ENCODE measurements around the gene PACS1. TPM values are rescaled to one million over a fixed set of nuclear protein-coding genes. Genes with fewer than 3 reads are reported as not detected.

PACS1 gene
- total RNA-seq, 1 experiment from 2014 or later: 91.8 TPM

DNA sequence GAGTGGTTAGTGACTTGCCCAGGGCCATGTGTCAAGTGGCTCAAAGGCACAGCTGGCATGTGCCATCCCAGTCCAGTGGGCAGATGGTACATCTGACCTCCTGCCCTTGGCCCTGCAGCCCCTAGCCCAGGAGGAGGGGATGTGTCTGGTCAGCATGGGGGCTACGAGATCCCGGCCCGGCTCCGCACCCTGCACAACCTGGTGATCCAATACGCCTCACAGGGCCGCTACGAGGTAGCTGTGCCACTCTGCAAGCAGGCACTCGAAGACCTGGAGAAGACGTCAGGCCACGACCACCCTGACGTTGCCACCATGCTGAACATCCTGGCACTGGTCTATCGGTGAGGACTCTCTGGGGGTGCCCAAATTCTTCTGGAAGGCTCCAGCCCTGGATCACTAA lies 192.6 kb downstream of the PACS1 start:
- H3K4me3 ChIP-seq (ENCODE audit: low read depth in 2 of 2, low read length in 2 of 2): no peak overlapping the region
- H3K27me3 ChIP-seq (ENCODE audit: control insufficient read depth, insufficient read depth, low read length): no peaks in the 10 kb centered on the region
- H3K4me1 ChIP-seq (ENCODE audit: control insufficient read depth, insufficient read depth, low read length): peaks cover 16% of the 10 kb centered on the region
- no peak for DNase-seq (ENCODE audit: low read depth, low spot score)
- BruUV-seq (replicated peaks): no TSS peak
- TF ChIP-seq TCF7L2 (IDR thresholded peaks at IDR 0.05; ENCODE audit: low read depth, low read length): no peak
- no peak for TF ChIP-seq CTCF (IDR thresholded peaks at IDR 0.05)
- TF ChIP-seq, protein P1, sequence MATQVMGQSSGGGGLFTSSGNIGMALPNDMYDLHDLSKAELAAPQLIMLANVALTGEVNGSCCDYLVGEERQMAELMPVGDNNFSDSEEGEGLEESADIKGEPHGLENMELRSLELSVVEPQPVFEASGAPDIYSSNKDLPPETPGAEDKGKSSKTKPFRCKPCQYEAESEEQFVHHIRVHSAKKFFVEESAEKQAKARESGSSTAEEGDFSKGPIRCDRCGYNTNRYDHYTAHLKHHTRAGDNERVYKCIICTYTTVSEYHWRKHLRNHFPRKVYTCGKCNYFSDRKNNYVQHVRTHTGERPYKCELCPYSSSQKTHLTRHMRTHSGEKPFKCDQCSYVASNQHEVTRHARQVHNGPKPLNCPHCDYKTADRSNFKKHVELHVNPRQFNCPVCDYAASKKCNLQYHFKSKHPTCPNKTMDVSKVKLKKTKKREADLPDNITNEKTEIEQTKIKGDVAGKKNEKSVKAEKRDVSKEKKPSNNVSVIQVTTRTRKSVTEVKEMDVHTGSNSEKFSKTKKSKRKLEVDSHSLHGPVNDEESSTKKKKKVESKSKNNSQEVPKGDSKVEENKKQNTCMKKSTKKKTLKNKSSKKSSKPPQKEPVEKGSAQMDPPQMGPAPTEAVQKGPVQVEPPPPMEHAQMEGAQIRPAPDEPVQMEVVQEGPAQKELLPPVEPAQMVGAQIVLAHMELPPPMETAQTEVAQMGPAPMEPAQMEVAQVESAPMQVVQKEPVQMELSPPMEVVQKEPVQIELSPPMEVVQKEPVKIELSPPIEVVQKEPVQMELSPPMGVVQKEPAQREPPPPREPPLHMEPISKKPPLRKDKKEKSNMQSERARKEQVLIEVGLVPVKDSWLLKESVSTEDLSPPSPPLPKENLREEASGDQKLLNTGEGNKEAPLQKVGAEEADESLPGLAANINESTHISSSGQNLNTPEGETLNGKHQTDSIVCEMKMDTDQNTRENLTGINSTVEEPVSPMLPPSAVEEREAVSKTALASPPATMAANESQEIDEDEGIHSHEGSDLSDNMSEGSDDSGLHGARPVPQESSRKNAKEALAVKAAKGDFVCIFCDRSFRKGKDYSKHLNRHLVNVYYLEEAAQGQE (IDR thresholded peaks at IDR 0.05; ENCODE audit: insufficient read depth in 1 of 2, low read depth in 2 of 2, low read length in 1 of 2): no peak
- TF ChIP-seq SIN3A (IDR thresholded peaks at IDR 0.05; ENCODE audit: borderline replicate concordance, insufficient read depth, low read depth, low read length): no peak
- no peak for TF ChIP-seq POLR2AphosphoS5 (IDR thresholded peaks at IDR 0.05; ENCODE audit: low read depth, low read length)
- ChIA-PET POLR2A (no interaction called here), CTCF (interaction anchor here (0.6 kb wide), 1 partner anchor 436 kb away, joined by 3 read pairs; no protein-coding TSS in a partner anchor)
- no peaks in the 10 kb centered on the region for H3K9me3 ChIP-seq (ENCODE audit: control insufficient read depth, insufficient read depth, low read depth, low read length)
- ATAC-seq: no peak
- H3K27ac ChIP-seq (ENCODE audit: low read length): no peak overlapping the region
- in situ Hi-C loops (cut with HindIII; ENCODE audit: low pct_unique_long_range_greater_than_20kb, low sequenced_read_pairs) (no loop called here), intact Hi-C loops (cut with micrococcal nuclease; ENCODE audit: unreplicated experiment) (no loop called here)
- 0 out of 2 replicates have a peak, but pooled peaks cover 4% of the 10 kb centered on the region for H3K36me3 ChIP-seq (ENCODE audit: control insufficient read depth, insufficient read depth, low read length)

DNA sequence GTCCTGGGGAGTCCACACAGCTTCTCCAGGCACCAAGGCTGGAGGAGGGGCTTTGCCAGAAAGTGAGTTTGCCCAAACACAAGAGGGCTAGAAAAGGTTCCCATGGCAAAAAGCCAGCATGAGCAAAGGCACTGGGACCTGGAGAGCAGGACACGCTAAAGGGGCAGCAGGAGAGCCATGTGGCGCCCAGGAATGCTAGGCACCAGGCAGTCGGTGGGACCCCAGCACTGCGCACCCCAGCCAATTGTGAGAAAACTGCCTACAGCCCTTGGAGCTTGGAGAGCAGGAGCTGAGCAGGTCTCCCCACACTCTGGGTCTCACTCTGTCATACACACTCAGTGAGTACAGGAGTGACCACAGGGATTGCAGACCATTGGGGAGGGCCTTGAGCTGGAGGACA lies 193.2 kb downstream of the PACS1 start:
- ChIA-PET CTCF (no interaction called here), POLR2A (no interaction called here)
- intact Hi-C loops (cut with micrococcal nuclease; ENCODE audit: unreplicated experiment) (no loop called here), in situ Hi-C loops (cut with HindIII; ENCODE audit: low pct_unique_long_range_greater_than_20kb, low sequenced_read_pairs) (no loop called here)
- no peaks in the 10 kb centered on the region for H3K9me3 ChIP-seq (ENCODE audit: control insufficient read depth, insufficient read depth, low read depth, low read length)
- ATAC-seq: no peak
- TF ChIP-seq CTCF (IDR thresholded peaks at IDR 0.05) (no peak), POLR2AphosphoS5 (IDR thresholded peaks at IDR 0.05; ENCODE audit: low read depth, low read length) (no peak)
- TF ChIP-seq, protein P1 (IDR thresholded peaks at IDR 0.05; ENCODE audit: insufficient read depth in 1 of 2, low read depth in 2 of 2, low read length in 1 of 2): no peak
- H3K36me3 ChIP-seq (ENCODE audit: control insufficient read depth, insufficient read depth, low read length): 0 out of 2 replicates have a peak, but pooled peaks cover 4% of the 10 kb centered on the region
- H3K4me1 ChIP-seq (ENCODE audit: control insufficient read depth, insufficient read depth, low read length): peaks cover 16% of the 10 kb centered on the region
- no TSS peak for BruUV-seq (replicated peaks)
- no peak overlapping the region for H3K27ac ChIP-seq (ENCODE audit: low read length)
- H3K4me3 ChIP-seq (ENCODE audit: low read depth in 2 of 2, low read length in 2 of 2): no peak overlapping the region
- no peak for DNase-seq (ENCODE audit: low read depth, low spot score)
- no peaks in the 10 kb centered on the region for H3K27me3 ChIP-seq (ENCODE audit: control insufficient read depth, insufficient read depth, low read length)

Measured in Panc1 (cell line).